GM12878 (cell line): Measurements from ENCODE around the gene PSMA8. TPM values are rescaled to one million over a fixed set of nuclear protein-coding genes. Genes with fewer than 3 reads are reported as not detected.

Source experiments
- ATAC-seq: fragments of 200-7000 bp; cut with Tn5 transposase; 3 replicates; pipeline ENCODE4 v1.9.1; 2020; ENCODE audit warnings: mild to moderate bottlenecking, moderate library complexity
- BruUV-seq: library from RNA; stranded (reverse); fragments of 400-500 nt; replicated peaks from 2 replicates; lab custom pipeline; 2021; lab: Mats Ljungman, UMichigan
- CTCF ChIA-PET: fragments of 300-600 bp; sonication (Branson Sonifier 250); formaldehyde crosslinking; extraction: SDS; loops from one replicate; lab custom pipeline; 2021; ENCODE audit warnings: inconsistent platforms; lab: Yijun Ruan, JAX
- POLR2A ChIA-PET: fragments of 350-600 bp; formaldehyde crosslinking; extraction: SDS; loops from one replicate; lab custom pipeline; 2021; ENCODE audit warnings: inconsistent platforms; lab: Charles Lee
- RAD21 ChIA-PET: fragments of 300-600 bp; sonication (Branson Sonifier 250); formaldehyde crosslinking; loops from one replicate; lab custom pipeline; 2023; ENCODE audit warnings: antibody characterized with exemption; ENCODE audit not compliant: unreplicated experiment; lab: Charles Lee
- SMC1A ChIA-PET: fragments of 300-600 bp; sonication (Branson Sonifier 250); formaldehyde crosslinking; loops from one replicate; lab custom pipeline; 2023; ENCODE audit not compliant: unreplicated experiment, uncharacterized antibody; lab: Charles Lee
- DNase-seq: peaks from one replicate; pipeline ENCODE4 v3.0.0-alpha.2; 2011; ENCODE audit warnings: low read depth, low spot score
- FAIRE-seq: peaks from 3 replicates; lab custom pipeline; 2011; peaks lifted over from hg19 to GRCh38; lab: Jason Lieb, UNC
- H2AFZ ChIP-seq: 2 replicates; pipeline ENCODE4 v1.6.0; 2011; ENCODE audit warnings: low read depth, low read length, control low read depth; ENCODE audit not compliant: control insufficient read depth
- H3K27ac ChIP-seq: 2 replicates; pipeline ENCODE4 v1.5.1; 2011; ENCODE audit warnings: control low read depth; ENCODE audit not compliant: control insufficient read depth, insufficient read depth
- H3K27me3 ChIP-seq, 2 experiments: replicated peaks in 1 of 2; 2 replicates each; pipeline versions ENCODE4 v1.6.0 to v1.6.1; 2011; ENCODE audit warnings: low read length in 1 of 2; ENCODE audit not compliant: control insufficient read depth in 2 of 2, insufficient read depth in 2 of 2
- H3K36me3 ChIP-seq, 2 experiments: 2 replicates each; pipeline ENCODE4 v1.5.1; 2011; ENCODE audit warnings: low read length in 1 of 2; ENCODE audit not compliant: control insufficient read depth in 2 of 2, insufficient read depth in 2 of 2
- H3K4me1 ChIP-seq: 2 replicates; pipeline ENCODE4 v1.6.1; 2011; ENCODE audit warnings: mild to moderate bottlenecking, low read length, moderate library complexity, mixed read lengths; ENCODE audit not compliant: control insufficient read depth, insufficient read depth
- H3K4me2 ChIP-seq: 2 replicates; pipeline ENCODE4 v1.6.0; 2011; ENCODE audit warnings: control low read depth; ENCODE audit not compliant: control insufficient read depth, insufficient read depth
- H3K4me3 ChIP-seq: fragments of 200-600 bp; sonication (generic); 2 replicates; pipeline ENCODE4 v1.5.1; 2016
- H3K79me2 ChIP-seq: 2 replicates; pipeline ENCODE4 v1.6.0; 2011; ENCODE audit warnings: low read length; ENCODE audit not compliant: control insufficient read depth, insufficient read depth
- H3K9ac ChIP-seq: 2 replicates; pipeline ENCODE4 v1.8.0; 2011; ENCODE audit warnings: low read length, control low read depth, mixed read lengths; ENCODE audit not compliant: control insufficient read depth, insufficient read depth
- H3K9me3 ChIP-seq: replicated peaks from 3 replicates; pipeline ENCODE4 v1.5.1; 2011; ENCODE audit warnings: mild to moderate bottlenecking, low read length; ENCODE audit not compliant: control insufficient read depth, insufficient read depth
- H4K20me1 ChIP-seq: 2 replicates; pipeline ENCODE4 v1.6.0; 2011; ENCODE audit not compliant: control insufficient read depth, insufficient read depth
- CHD4 ChIP-seq: fragments of 200-600 bp; sonication (generic); IDR thresholded peaks from 2 replicates; pipeline ENCODE4 v1.6.1; 2016; ENCODE audit warnings: mild to moderate bottlenecking
- E2F8 ChIP-seq: fragments of 450-650 bp; IDR thresholded peaks from 2 replicates; pipeline ENCODE4 v1.6.1; 2018; ENCODE audit warnings: mild to moderate bottlenecking, low read depth, moderate library complexity; ENCODE audit not compliant: partially characterized antibody
- GABPA ChIP-seq: IDR thresholded peaks from 2 replicates; pipeline ENCODE4 v1.6.1; 2014; ENCODE audit warnings: antibody characterized with exemption, low read depth, mild to moderate bottlenecking, inconsistent platforms
- IRF4 ChIP-seq: IDR thresholded peaks from 2 replicates; pipeline ENCODE4 v1.6.1; 2011; ENCODE audit warnings: low read depth, low read length
- MEF2B ChIP-seq: fragments of 450-650 bp; IDR thresholded peaks from 2 replicates; pipeline ENCODE4 v1.6.1; 2018; ENCODE audit warnings: mild to moderate bottlenecking, moderate library complexity; ENCODE audit not compliant: partially characterized antibody, poor library complexity, severe bottlenecking
- MTA2 ChIP-seq: fragments of 450-650 bp; IDR thresholded peaks from 2 replicates; pipeline ENCODE4 v1.6.1; 2016; ENCODE audit warnings: low read depth, mild to moderate bottlenecking, moderate library complexity
- MTA3 ChIP-seq: IDR thresholded peaks from 2 replicates; pipeline ENCODE4 v1.6.1; 2012; ENCODE audit warnings: low read length, inconsistent platforms, borderline replicate concordance
- NR2C2 ChIP-seq: IDR thresholded peaks from 2 replicates; pipeline ENCODE4 v1.6.1; 2011; ENCODE audit warnings: borderline replicate concordance, low read depth; ENCODE audit not compliant: control insufficient read depth, insufficient read length
- PML ChIP-seq: IDR thresholded peaks from 2 replicates; pipeline ENCODE4 v1.6.1; 2012; ENCODE audit warnings: low read length, inconsistent platforms
- RCOR1 ChIP-seq: conservative IDR thresholded peaks from 2 replicates; pipeline ENCODE4 v1.6.1; 2012; ENCODE audit warnings: low read depth, low read length, improper control_type of control experiment
- RUNX3 ChIP-seq: IDR thresholded peaks from 2 replicates; pipeline ENCODE4 v1.6.1; 2012; ENCODE audit warnings: low read length, inconsistent platforms
- SMAD1 ChIP-seq: fragments of 450-650 bp; IDR thresholded peaks from 2 replicates; pipeline ENCODE4 v1.6.1; 2018; ENCODE audit warnings: mild to moderate bottlenecking, low read depth; ENCODE audit not compliant: partially characterized antibody
- SMARCA5 ChIP-seq: fragments of 450-650 bp; IDR thresholded peaks from 2 replicates; pipeline ENCODE4 v1.6.1; 2017; ENCODE audit warnings: mild to moderate bottlenecking
- WRNIP1 ChIP-seq: IDR thresholded peaks from 2 replicates; pipeline ENCODE4 v1.6.1; 2011; ENCODE audit warnings: low read depth, low read length, improper control_type of control experiment, borderline replicate concordance
- ZBTB40 ChIP-seq: fragments of 450-650 bp; IDR thresholded peaks from 2 replicates; pipeline ENCODE4 v1.6.1; 2016; ENCODE audit warnings: mild to moderate bottlenecking, moderate library complexity, borderline replicate concordance
- ZNF622 ChIP-seq: fragments of 450-650 bp; IDR thresholded peaks from 2 replicates; pipeline ENCODE4 v1.6.1; 2017; ENCODE audit warnings: mild to moderate bottlenecking, inconsistent platforms
- WGBS: methylation state at CpG from one replicate; pipeline ENCODE4 v1.1.6; 2016; ENCODE audit warnings: low lambda C conversion rate; ENCODE audit not compliant: insufficient replicate concordance, insufficient coverage; ENCODE audit errors: missing lambda C conversion rate; 5-methylcytosine and 5-hydroxymethylcytosine counted together
- in situ Hi-C: fragments of 300-500 bp; cut with MboI; formaldehyde crosslinking; loops from 9 replicates; pipeline ENCODE4 v1.14.3; 2018; ENCODE audit warnings: mixed read lengths
- intact Hi-C: fragments of 100-400 bp; cut with micrococcal nuclease; formaldehyde crosslinking; loops from one replicate; pipeline ENCODE4 v1.14.2; 2022; ENCODE audit not compliant: unreplicated experiment
- polyA plus RNA-seq, 11 experiments: library from polyadenylated mRNA; depleted of rRNA in 4 of 11; unstranded in 6 of 11; stranded (reverse) in 5 of 11; fragments of >200 nt; fragmentation: Nextera tagmentation in 4 of 11; fragmentation: Illumina TruSeq in 1 of 11; extraction: Ambion mirVana in 4 of 11; extraction: Trizol in 1 of 11; gene quantifications; 1 replicate in 1 of 11; 2 replicates in 10 of 11; pipeline versions ENCODE4 v1.2.1 to v1.2.3, GENCODE V29; 2011 to 2016; ENCODE audit warnings: inconsistent platforms in 2 of 11, missing spikeins in 2 of 11, low read depth in 1 of 11
- total RNA-seq, 4 experiments: library from RNA; depleted of rRNA in 3 of 4; stranded (reverse); fragments of >200 nt in 3 of 4; fragmentation: Illumina TruSeq in 1 of 4; extraction: Trizol in 1 of 4; gene quantifications; 2 replicates each; pipeline versions ENCODE4 v1.2.1 to v1.2.3, GENCODE V29; 2013 to 2021

Gene PSMA8
- total and polyA plus RNA-seq, 10 of the 15 experiments (the other 5 are each of a cell fraction or from before 2014, with no cell fraction given), result 0.07 to 0.15 (median 0.09) TPM; not detected in 6

GRCh38 chr18:26226229-26227050 is 92.8 kb downstream of the PSMA8 start, which contains the start of gene TAF4B:
TSS of gene TAF4B (plus strand) at chr18:26226445. CDS start at chr18:26226934, 489 bp downstream.
- BruUV-seq, result no TSS peak
- Histone ChIP-seq H3K79me2 (peaks cover 42% of the 10 kb centered on the region), H3K27ac (peak within 1 kb of the TSS; percentile 54), H3K9ac (peak within 1 kb of the TSS; percentile 84), H4K20me1 (no peaks in the 10 kb centered on the region), H3K4me1 (no peaks in the 10 kb centered on the region), H3K4me3 (peak within 1 kb of the TSS; percentile 72), H3K9me3 (no peaks in the 10 kb centered on the region; the same call in 2 of the 3 replicates), H3K36me3 (no peaks in the 10 kb centered on the region), H2AFZ (peak within 1 kb of the TSS; percentile 98), H3K4me2 (peak within 1 kb of the TSS; percentile 92), H3K27me3 (no peaks in the 10 kb centered on the region)
- ChIA-PET RAD21 (interaction anchor here (1.0 to 2.7 kb wide), 3 partner anchors 12 to 138 kb away, joined by 3 to 14 read pairs (median 9); no protein-coding TSS in a partner anchor), CTCF (interaction anchor here (1.1 to 1.2 kb wide), 2 partner anchors 25 to 137 kb away, joined by 4 read pairs; no protein-coding TSS in a partner anchor), SMC1A (interaction anchor here (0.6 to 2.4 kb wide), 8 partner anchors 9 to 151 kb away, joined by 3 to 8 read pairs (median 4); no protein-coding TSS in a partner anchor), POLR2A (interaction anchor here (0.6 to 1.4 kb wide), 5 partner anchors 8 to 137 kb away, joined by 3 to 6 read pairs (median 3); no protein-coding TSS in a partner anchor)
- peak; percentile 84 for ATAC-seq
- WGBS, result under 1% methylated on average over 82 of the region's 101 CpGs
- peak; percentile 62 for FAIRE-seq
- intact Hi-C loops (loop anchor here (1.0 to 5.0 kb wide), 3 partner anchors 37 to 134 kb away; partner anchors contain the start of gene SS18), in situ Hi-C loops (no loop called here)
- peak; percentile 68 for DNase-seq
- TF ChIP-seq NR2C2, result no peak
- TF ChIP-seq WRNIP1, result no peak
- TF ChIP-seq IRF4, result no peak
- TF ChIP-seq ZNF622, result no peak
- no peak for TF ChIP-seq RCOR1
- no peak for TF ChIP-seq E2F8
- no peak for TF ChIP-seq MTA3
- peak; percentile 25 for TF ChIP-seq MEF2B
- no peak for TF ChIP-seq ZBTB40
- no peak for TF ChIP-seq SMAD1
- TF ChIP-seq PML, result no peak
- no peak for TF ChIP-seq GABPA
- TF ChIP-seq CHD4, result no peak
- 0 out of 2 replicates have a peak, but pooled peaks have one; percentile 6 for TF ChIP-seq RUNX3
- no peak for TF ChIP-seq MTA2
- no peak; the same call in 1 of the 2 replicates for TF ChIP-seq SMARCA5
